Erythroblast (primary cell): ENCODE measurements around the gene KCNH2.

Experiments used
- DNase-seq, 2 experiments: peaks; one replicate each; lab custom pipeline; 2025; lab: John Stamatoyannopoulos, UW
- GATA1 ChIP-seq: IDR thresholded peaks from 2 replicates; pipeline ENCODE4 v1.6.1; 2011; ENCODE audit warnings: low read depth, mild to moderate bottlenecking, control low read depth, low read length, moderate library complexity
- POLR2A ChIP-seq: IDR thresholded peaks from 2 replicates; pipeline ENCODE4 v1.6.1; 2011; ENCODE audit warnings: mild to moderate bottlenecking, low read length

The KCNH2 gene

GRCh38 chr7:150949971-150950491 lies 28.1 kb downstream of the KCNH2 start:
- peak; percentile 5 for TF ChIP-seq POLR2A
- no peak for TF ChIP-seq GATA1
- DNase-seq, result no peak

GRCh38 chr7:150949564-150949963 lies 28.6 kb downstream of the KCNH2 start:
- no peak for DNase-seq
- TF ChIP-seq GATA1 (no peak), POLR2A (no peak)

GRCh38 chr7:150948791-150949251 lies 29.3 kb downstream of the KCNH2 start:
- TF ChIP-seq POLR2A, result peak; percentile 42
- no peak for TF ChIP-seq GATA1
- no peak for DNase-seq

GRCh38 chr7:150947761-150948651 lies 30.1 kb downstream of the KCNH2 start:
- no peak for DNase-seq

GRCh38 chr7:150947241-150947745 lies 30.8 kb downstream of the KCNH2 start:
- DNase-seq, result no peak
- TF ChIP-seq GATA1 (no peak), POLR2A (no peak)

More at GRCh38 chr7:150947761-150948651, 30.1 kb downstream of the KCNH2 start:
- TF ChIP-seq POLR2A, result no peak

DNA sequence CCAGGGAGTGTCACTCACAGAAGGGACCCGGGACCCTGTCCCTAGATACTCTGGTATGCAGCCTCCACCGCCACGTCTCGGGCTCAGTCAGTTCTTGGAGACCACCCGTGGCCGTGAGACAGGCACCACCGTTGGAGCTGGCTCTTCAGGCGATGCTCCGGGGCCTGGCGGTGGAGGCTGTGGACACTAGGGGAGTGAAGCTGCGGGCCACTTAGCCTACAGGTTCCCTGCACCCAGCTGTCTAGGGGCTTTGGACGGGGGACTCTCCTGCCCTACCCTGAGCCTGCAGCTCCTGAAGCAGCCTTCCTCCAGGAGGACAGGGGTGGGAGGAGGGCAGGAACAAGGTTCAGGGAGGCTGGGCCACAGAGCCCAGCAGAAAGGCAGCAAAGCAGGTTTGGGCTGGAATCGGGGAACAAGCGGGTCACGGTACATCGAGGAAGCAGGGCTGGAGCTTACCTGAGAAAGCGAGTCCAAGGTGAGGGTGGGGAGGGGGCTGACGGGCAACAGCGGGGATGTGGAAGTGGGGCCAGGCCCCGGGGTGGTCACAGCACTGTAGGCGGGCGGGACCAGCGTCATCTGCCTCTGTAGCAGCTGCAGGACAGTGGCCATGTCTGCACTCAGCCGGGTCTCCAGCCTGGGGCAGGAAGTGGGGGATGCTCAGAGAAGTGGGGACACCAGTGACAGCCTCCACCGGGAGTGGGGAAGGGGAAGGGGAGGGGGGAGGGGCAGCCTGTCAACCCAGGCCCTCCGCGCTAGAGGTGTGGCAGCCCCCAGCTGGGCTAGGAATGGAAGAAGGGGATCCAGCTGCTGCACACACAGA lies 31.5 kb downstream of the KCNH2 start:
- no peak for DNase-seq
- peak; percentile 16 for TF ChIP-seq POLR2A
- TF ChIP-seq GATA1, result no peak

DNA sequence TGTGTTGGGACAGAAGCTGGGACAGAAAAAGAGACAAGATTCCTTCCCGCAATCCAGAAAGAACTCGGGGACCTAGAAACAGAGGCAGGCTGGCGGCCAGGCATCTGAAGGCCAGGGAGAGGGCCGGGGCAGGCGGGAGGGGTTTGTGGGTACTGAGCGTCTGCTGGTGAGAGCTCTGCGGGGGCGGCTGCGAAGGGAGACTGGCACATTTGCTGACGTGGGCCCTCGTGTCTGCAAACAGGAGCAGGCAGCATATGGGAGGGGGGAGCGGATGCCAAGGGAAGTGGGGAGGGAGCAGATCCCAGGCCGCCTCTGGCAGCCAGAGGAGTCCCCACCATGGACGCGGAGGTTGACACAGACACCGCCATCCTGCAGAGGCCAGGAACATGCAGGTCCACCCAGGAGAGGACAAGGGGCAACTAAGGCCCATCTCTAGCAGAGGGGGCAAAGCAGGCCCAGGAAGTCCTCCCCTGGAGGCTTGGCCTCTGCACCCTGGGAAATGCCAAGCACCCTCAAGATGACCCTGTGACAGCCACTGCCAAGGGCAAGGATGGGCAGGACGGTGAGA lies 32.2 kb downstream of the KCNH2 start:
- TF ChIP-seq GATA1 (no peak), POLR2A (no peak)
- no peak for DNase-seq

GRCh38 chr7:150945171-150945852 lies 32.8 kb downstream of the KCNH2 start:
- TF ChIP-seq POLR2A (no peak), GATA1 (no peak)

GRCh38 chr7:150944066-150945042 lies 33.8 kb downstream of the KCNH2 start:
- peak; percentile 39 to 42 for DNase-seq
- TF ChIP-seq POLR2A, result peak; percentile 67
- no peak for TF ChIP-seq GATA1

More at GRCh38 chr7:150945171-150945852, 32.8 kb downstream of the KCNH2 start:
- DNase-seq, result peak; percentile 46 to 51

GRCh38 chr7:150943453-150943814 lies 34.7 kb downstream of the KCNH2 start:
- DNase-seq, result no peak
- no peak for TF ChIP-seq POLR2A
- no peak for TF ChIP-seq GATA1

DNA sequence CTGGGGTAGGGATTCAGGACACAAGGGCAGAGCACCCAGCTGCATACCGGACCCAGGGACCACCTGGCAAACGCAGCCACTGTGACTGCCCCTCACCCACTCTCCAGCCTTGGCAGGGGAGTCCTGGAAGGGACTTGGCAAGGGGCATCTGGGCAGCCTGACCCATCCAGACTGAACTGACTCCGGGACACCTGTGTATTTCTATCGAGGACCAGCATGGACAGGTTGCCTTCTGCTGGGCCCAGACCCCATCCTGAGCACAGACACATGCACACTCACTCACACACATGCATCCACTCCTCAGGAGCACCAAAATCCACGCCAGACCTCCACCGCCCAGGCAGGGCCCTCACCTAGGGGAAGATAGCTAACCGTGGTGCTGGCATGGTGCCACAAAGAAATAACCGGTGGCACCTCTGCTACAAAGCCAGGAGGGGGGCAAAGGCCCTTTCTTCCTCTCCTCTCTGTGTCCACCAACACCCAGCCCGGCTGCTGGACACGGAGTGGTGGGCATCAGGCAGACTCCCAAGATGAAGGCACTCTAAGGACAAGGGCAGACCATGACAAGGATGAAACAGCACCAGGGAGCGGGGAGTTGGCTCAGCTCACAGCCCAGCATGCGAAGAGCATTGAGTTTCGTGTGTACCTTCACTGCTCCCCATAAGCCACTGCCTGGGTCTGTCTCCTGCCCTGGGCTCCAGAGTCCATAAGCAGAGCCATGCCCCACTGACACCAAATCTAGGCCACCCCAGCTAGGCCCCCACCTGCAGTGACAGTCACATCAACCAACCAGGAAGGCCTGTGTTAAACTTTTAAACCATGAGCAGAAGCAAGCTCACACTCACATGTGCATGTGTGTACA lies 35.3 kb downstream of the KCNH2 start:
- TF ChIP-seq GATA1, result no peak
- peak in 1 of 2 experiments; percentile 43 for DNase-seq
